Esophagus muscularis mucosa (tissue), 4 donors: Measurements from ENCODE around the gene DLGAP4. TPM values are rescaled to one million over a fixed set of nuclear protein-coding genes. Genes with fewer than 3 reads are reported as not detected.
"Not testable (repeated sequence)": the region's sequence is repeated elsewhere in the genome, so short reads cannot be mapped to it uniquely, and the experiment has no call there.

Experiments
- DNase-seq: peaks from one replicate; pipeline ENCODE4 v3.0.0-alpha.2; 2017; ENCODE audit errors: extremely low spot score
- H3K27ac ChIP-seq, 4 donors: fragments of 200-600 bp; sonication (generic); replicated peaks in 1 of 4; 1 replicate in 3 of 4; 2 replicates in 1 of 4; pipeline ENCODE4 v1.5.1; 2016 to 2019; ENCODE audit warnings: mild to moderate bottlenecking in 1 of 4
- H3K27me3 ChIP-seq, 4 donors: fragments of 200-600 bp; sonication (generic); one replicate each; pipeline versions ENCODE4 v1.5.1 to v1.6.0; 2016 to 2019
- H3K36me3 ChIP-seq, 4 donors: fragments of 200-600 bp; sonication (generic); one replicate each; pipeline ENCODE4 v1.5.1; 2016 to 2019
- H3K4me1 ChIP-seq, 4 donors: fragments of 200-600 bp; sonication (generic); one replicate each; pipeline ENCODE4 v1.5.1; 2016 to 2019
- H3K4me3 ChIP-seq, 4 donors: fragments of 200-600 bp; sonication (generic); 1 replicate in 2 of 4; 2 replicates in 2 of 4; pipeline ENCODE4 v1.5.1; 2016 to 2019; ENCODE audit warnings: mild to moderate bottlenecking in 4 of 4, moderate library complexity in 1 of 4
- H3K9me3 ChIP-seq, 4 donors: fragments of 200-600 bp; sonication (generic); 1 replicate in 3 of 4; 2 replicates in 1 of 4; pipeline ENCODE4 v1.5.1; 2016 to 2019
- CTCF ChIP-seq, 3 experiments: fragments of 200-600 bp in 2 of 3; fragments of 450-650 bp in 1 of 3; sonication (generic) in 2 of 3; IDR thresholded peaks; one replicate each; pipeline ENCODE4 v1.5.1; 2017 to 2019; ENCODE audit warnings: antibody characterized with exemption in 3 of 3, mild to moderate bottlenecking in 2 of 3, moderate library complexity in 1 of 3
- EP300 ChIP-seq: sonication (generic); formaldehyde crosslinking; IDR thresholded peaks from one replicate; pipeline ENCODE4 v1.6.1; 2017; ENCODE audit warnings: antibody characterized with exemption
- POLR2A ChIP-seq: fragments of 450-650 bp; IDR thresholded peaks from one replicate; pipeline ENCODE4 v1.6.1; 2017; ENCODE audit warnings: antibody characterized with exemption, moderate library complexity, mild to moderate bottlenecking, low read depth
- POLR2AphosphoS5 ChIP-seq, 2 donors: sonication (generic); formaldehyde crosslinking; IDR thresholded peaks; one replicate each; pipeline ENCODE4 v1.6.1; 2017; ENCODE audit warnings: antibody characterized with exemption in 2 of 2
- WGBS: methylation state at CpG from one replicate; pipeline ENCODE4 v1.1.5; 2018; 5-methylcytosine and 5-hydroxymethylcytosine counted together
- intact Hi-C: fragments of 100-400 bp; cut with DNase I; formaldehyde crosslinking; loops from one replicate; pipeline ENCODE4 v1.15.1; 2023
- total RNA-seq, 4 donors: library from RNA; depleted of rRNA; stranded (reverse); fragments of >200 nt; gene quantifications; one replicate each; pipeline versions ENCODE4 v1.1.0 to v1.2.1, GENCODE V29; 2016

The DLGAP4 gene
- total RNA-seq, 4 donors from 2014 or later, result 43.6 to 90.0 (median 48.8) TPM

DNA sequence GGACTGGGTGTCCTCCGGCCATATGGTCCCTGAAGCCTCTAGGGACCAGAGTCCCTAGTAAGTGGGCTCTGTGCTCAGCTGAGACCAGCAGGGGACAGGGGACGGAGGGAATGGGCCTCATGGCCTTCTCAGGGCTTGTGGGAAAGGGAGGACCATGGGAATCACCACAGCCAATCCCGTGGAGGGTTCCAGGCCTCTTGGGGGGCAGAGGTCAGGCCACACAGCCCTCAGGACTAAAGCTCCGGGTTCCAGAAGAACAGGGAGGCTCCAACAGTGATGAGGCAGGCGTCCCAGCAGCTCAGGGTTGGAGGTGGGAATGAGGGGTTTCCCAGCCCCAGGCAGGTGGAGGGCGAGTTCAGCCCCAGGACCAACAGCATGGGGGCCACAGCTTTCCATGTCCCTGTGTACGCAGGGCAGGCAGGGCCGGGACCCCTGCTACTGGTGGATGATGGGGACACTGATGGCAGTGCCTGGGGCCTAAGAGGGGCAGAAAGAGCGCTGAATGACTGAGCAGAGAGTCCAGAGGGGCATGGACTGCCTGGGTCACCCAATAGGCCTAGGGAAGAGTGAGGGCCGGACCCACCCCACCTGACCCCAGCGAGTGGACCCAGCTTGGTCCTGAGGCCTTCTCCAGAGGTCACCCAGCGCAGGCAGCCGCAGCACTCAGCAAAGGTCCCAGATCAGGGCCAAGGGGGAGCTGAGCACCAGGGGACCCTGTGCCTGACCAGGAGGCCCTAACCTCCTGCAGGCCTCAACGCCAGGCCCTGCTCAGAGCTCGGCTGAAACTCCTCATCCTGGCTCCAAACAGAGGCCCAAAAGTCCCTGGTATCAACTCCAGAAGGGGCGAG, 244.0 kb downstream of the DLGAP4 start:
- no peak overlapping the region for H3K4me3 ChIP-seq
- no peaks in the 10 kb centered on the region for H3K27me3 ChIP-seq
- no peaks in the 10 kb centered on the region for H3K9me3 ChIP-seq
- intact Hi-C loops, result loop anchor here (10.0 kb wide), 1 partner anchor 335 kb away; no protein-coding TSS in a partner anchor
- H3K4me1 ChIP-seq, result peaks cover 29 to 66% (median 62%) of the 10 kb centered on the region in 4 donors
- WGBS, result 42% methylated on average over 11 of the region's 16 CpGs
- TF ChIP-seq EP300, result no peak
- TF ChIP-seq POLR2A, result no peak
- TF ChIP-seq POLR2AphosphoS5 (IDR thresholded peaks at IDR 0.05), result peak; percentile 7 to 65
- peak overlapping the region; percentile 70 to 97 (median 88) for H3K27ac ChIP-seq
- no peak for DNase-seq
- H3K36me3 ChIP-seq, result peaks cover 28 to 48% (median 46%) of the 10 kb centered on the region in 4 donors

GRCh38 chr20:36550790-36551299, 244.7 kb downstream of the DLGAP4 start:
- Histone ChIP-seq H3K4me1 (peaks cover 22 to 59% (median 56%) of the 10 kb centered on the region in 4 donors), H3K36me3 (peaks cover 28 to 41% (median 39%) of the 10 kb centered on the region in 4 donors), H3K4me3 (no peak overlapping the region), H3K9me3 (no peaks in the 10 kb centered on the region), H3K27me3 (no peaks in the 10 kb centered on the region), H3K27ac (peak overlapping the region; percentile 70 to 97 (median 88))
- TF ChIP-seq CTCF (IDR thresholded peaks at IDR 0.05) (no peak), POLR2A (no peak), POLR2AphosphoS5 (IDR thresholded peaks at IDR 0.05) (peak; percentile 63 to 91), EP300 (no peak)
- intact Hi-C loops, result loop anchor here (10.0 kb wide), 1 partner anchor 334 kb away; no protein-coding TSS in a partner anchor
- 21% methylated on average over 5 of the region's 15 CpGs for WGBS
- DNase-seq, result no peak

DNA sequence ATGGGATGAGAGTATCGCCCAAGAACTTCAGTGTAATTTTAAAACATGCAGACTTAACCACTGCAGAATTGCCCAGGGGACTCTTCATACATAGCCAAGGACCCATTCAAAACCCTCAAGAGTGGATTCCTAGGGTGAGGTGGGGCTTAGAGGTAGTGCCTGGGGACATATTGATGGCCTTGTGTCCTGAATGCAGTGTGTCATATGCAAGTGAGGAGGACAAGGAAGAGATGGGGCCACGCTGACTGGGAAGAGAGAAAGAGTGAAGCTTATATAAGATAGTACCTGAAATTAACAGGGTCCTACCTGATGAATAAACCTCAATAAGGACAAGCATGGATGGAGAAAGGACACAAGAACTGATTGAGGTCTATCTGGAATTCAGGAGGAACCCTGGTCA, 249.1 kb downstream of the DLGAP4 start:
- H3K4me3 ChIP-seq, result no peak overlapping the region
- WGBS, result 95% methylated on average over 2 of the region's 2 CpGs
- TF ChIP-seq POLR2A, result no peak
- no peak for TF ChIP-seq CTCF (IDR thresholded peaks at IDR 0.05)
- peak in 1 of 2 donors; percentile 54 for TF ChIP-seq POLR2AphosphoS5 (IDR thresholded peaks at IDR 0.05)
- TF ChIP-seq EP300, result no peak
- H3K27me3 ChIP-seq, result no peaks in the 10 kb centered on the region
- H3K36me3 ChIP-seq, result no peaks in the 10 kb centered on the region
- no peak overlapping the region for H3K27ac ChIP-seq
- peaks cover 6 to 24% (median 18%) of the 10 kb centered on the region in 4 donors for H3K4me1 ChIP-seq
- intact Hi-C loops, result loop anchor here (5.0 to 10.0 kb wide), 2 partner anchors 37 to 330 kb away; no protein-coding TSS in a partner anchor
- no peak for DNase-seq
- H3K9me3 ChIP-seq, result no peaks in the 10 kb centered on the region

DNA sequence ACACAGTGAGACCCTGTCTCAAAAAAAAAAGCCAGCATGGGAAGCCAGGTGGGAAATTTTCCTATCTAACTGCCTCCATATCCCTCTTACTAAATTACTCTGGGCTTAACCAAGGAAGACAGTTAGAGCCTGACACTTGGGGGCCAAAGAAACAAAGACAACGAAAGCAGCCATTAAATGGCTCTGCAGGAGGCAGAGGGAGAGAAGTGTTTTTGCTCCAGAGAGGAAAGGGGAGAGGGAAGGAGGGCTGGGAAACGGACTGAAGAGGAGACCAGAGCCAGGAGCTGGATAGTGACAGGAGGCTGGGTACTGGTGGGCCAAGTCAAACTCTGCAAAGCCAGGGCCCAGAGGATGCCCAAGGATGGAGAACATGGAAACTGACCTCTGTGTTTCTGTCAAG, 256.6 kb downstream of the DLGAP4 start:
- no peak for DNase-seq
- Histone ChIP-seq H3K36me3 (no peaks in the 10 kb centered on the region), H3K4me3 (no peak overlapping the region), H3K9me3 (peaks cover 0 to 11% (median 3%) of the 10 kb centered on the region in 4 donors), H3K27ac (no peak overlapping the region), H3K4me1 (no peaks in the 10 kb centered on the region), H3K27me3 (no peaks in the 10 kb centered on the region)
- intact Hi-C loops, result no loop called here
- TF ChIP-seq EP300, result no peak
- TF ChIP-seq POLR2A, result no peak
- TF ChIP-seq POLR2AphosphoS5 (IDR thresholded peaks at IDR 0.05), result no peak
- TF ChIP-seq CTCF (IDR thresholded peaks at IDR 0.05), result no peak
- 77% methylated on average over 2 of the region's 2 CpGs for WGBS

- Histone ChIP-seq H3K9me3 (peaks cover 0 to 11% (median 3%) of the 10 kb centered on the region in 4 donors), H3K4me1 (no peaks in the 10 kb centered on the region), H3K27me3 (no peaks in the 10 kb centered on the region), H3K27ac (no peak overlapping the region), H3K36me3 (no peaks in the 10 kb centered on the region), H3K4me3 (no peak overlapping the region)
- no peak for DNase-seq
- TF ChIP-seq CTCF (IDR thresholded peaks at IDR 0.05) (no peak), POLR2AphosphoS5 (IDR thresholded peaks at IDR 0.05) (no peak), POLR2A (no peak)
- intact Hi-C loops, result no loop called here
- no CpG with 5 or more reads among the region's 1 CpG for WGBS
Measured at GRCh38 chr20:36563374-36563773, 257.2 kb downstream of the DLGAP4 start.

- H3K36me3 ChIP-seq, H3K27me3 ChIP-seq, H3K27ac ChIP-seq, intact Hi-C loops, DNase-seq, H3K4me3 ChIP-seq, H3K4me1 ChIP-seq: not testable (repeated sequence)
- peaks cover 0 to 11% (median 3%) of the 10 kb centered on the region in 4 donors for H3K9me3 ChIP-seq
- WGBS, result 94% methylated on average over 13 of the region's 13 CpGs
Measured at GRCh38 chr20:36564078-36564725, 258.1 kb downstream of the DLGAP4 start.

- peaks cover 0 to 11% (median 3%) of the 10 kb centered on the region in 4 donors for H3K9me3 ChIP-seq
- intact Hi-C loops, H3K4me1 ChIP-seq, DNase-seq, H3K4me3 ChIP-seq, H3K36me3 ChIP-seq, H3K27me3 ChIP-seq, H3K27ac ChIP-seq: not testable (repeated sequence)
- WGBS, result 96% methylated on average over 6 of the region's 6 CpGs
Measured at GRCh38 chr20:36564726-36565121, 258.6 kb downstream of the DLGAP4 start.
